H1 (cell line): ENCODE measurements around the gene BMPR1A. TPM values are rescaled to one million over a fixed set of nuclear protein-coding genes. Genes with fewer than 3 reads are reported as not detected.

Experiments
- HDAC6 ChIP-seq: IDR thresholded peaks from one replicate; pipeline ENCODE4 v1.7.1; 2012; ENCODE audit warnings: low read depth, mild to moderate bottlenecking, inconsistent platforms, low read length, moderate library complexity
- TAF7 ChIP-seq: optimal IDR thresholded peaks from 2 replicates; pipeline ENCODE3; 2011; ENCODE audit warnings: low read depth, mild to moderate bottlenecking, inconsistent platforms, low read length, moderate library complexity, borderline replicate concordance
- polyA plus RNA-seq, 7 experiments: library from polyadenylated mRNA; depleted of rRNA in 3 of 7; stranded (reverse) in 5 of 7; unstranded in 2 of 7; fragments of >200 nt in 5 of 7; fragments of 200-250 nt in 2 of 7; gene quantifications; 1 replicate in 5 of 7; 2 replicates in 1 of 7; 4 replicates in 1 of 7; pipeline versions ENCODE4 v1.2.1 to v1.2.3, GENCODE V29; 2011 to 2013; ENCODE audit warnings: missing spikeins in 2 of 7, mixed read lengths in 2 of 7
- total RNA-seq: library from RNA; stranded (reverse); fragmentation: NEBNext Ultra II Directional; extraction: Animal tissue kit (Norgen Biotek cat#: 25700); gene quantifications from 2 replicates; pipeline ENCODE4 v1.2.1, GENCODE V29; 2021

The BMPR1A gene
- total and polyA plus RNA-seq, 2 of the 8 experiments (the other 6 are each of a cell fraction or from before 2014, with no cell fraction given): 34.4 to 129 TPM

- TF ChIP-seq TAF7 (no peak), HDAC6 (no peak)
Measured at GRCh38 chr10:86936661-86937501, 180.5 kb downstream of the BMPR1A start (continued).
